Activated T-cell treated with anti-CD3 and anti-CD28 coated beads for 4 hours (primary cell): Measurements from ENCODE around the gene TNP2.
"Not testable (repeated sequence)": the region's sequence is repeated elsewhere in the genome, so short reads cannot be mapped to it uniquely, and the experiment has no call there.

Experiments used
- DNase-seq: peaks from one replicate; pipeline ENCODE4 v3.0.0-alpha.2; 2020

Gene TNP2

GRCh38 chr16:11299865-11300559 is 30.9 kb upstream of the TNP2 start:
- no peak for DNase-seq

- not testable (repeated sequence) for DNase-seq
Measured at GRCh38 chr16:11298950-11299547, 29.9 kb upstream of the TNP2 start.

DNA sequence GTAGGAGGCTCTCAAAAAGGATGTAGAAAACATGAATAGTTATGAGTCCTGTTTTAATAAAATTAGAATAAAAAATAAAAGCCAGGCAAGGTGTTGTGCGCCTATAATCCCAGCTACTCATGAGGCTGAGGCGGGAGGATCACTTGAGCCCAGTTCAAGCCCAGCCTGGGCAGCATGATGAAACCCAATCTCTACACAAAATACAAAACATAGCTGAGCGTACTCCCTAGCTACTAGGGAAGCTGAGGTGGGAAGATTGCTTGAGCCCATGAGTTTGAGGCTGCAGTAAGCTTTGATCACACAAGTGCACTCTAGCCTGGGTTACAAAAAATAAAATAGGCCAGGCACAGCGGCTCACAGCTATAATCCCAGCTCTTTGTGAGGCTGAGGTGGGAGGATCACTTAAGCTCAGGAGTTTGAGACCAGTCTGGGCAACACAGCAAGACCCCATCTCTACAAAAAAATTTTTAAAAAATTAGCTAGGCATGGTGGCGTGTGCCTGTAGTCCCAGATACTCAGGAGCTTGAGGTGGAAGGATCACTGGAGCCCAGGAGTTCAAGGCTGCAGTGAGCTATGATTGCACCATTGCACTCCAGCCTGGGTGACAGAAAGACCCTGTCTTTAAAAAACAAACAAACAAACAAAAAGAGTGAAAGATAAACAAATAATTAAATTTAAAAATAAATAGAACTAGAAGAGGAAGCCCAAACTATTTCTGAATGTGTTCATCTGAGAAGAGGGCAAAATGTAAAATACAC is 29.2 kb upstream of the TNP2 start:
- DNase-seq: no peak

DNA sequence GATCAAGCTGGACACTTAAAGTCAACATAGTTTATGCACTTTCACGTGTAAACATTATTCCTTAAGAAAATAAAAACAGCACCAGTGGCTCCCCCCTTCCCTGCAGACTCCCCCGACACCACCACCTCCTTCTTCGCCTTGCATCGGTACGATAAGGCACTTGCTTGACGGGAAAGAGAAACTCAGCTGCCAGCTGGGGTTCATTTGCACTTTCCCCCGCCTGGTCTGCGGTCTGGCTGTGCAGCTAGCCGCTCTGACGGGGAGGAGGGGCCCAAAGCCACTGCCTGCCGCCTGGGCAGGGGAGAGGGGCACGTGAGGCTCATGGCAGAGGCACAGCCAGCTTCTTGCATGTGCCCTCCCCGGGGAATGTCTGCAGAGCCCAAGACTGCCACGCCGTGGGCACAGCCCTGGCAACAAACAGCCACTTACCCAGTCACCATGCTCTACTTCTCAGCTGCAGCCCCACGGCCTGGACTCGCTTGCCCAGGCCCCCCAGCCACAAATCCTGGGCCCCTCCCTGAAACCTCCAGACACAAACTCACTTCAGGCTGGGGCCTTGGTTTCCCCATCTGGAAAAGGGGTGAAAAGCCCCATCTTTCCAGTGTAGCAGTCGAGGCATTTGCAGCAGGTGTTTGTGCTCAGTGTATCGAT is 28.5 kb upstream of the TNP2 start:
- DNase-seq: peak; percentile 40

GRCh38 chr16:11296706-11297491 is 27.8 kb upstream of the TNP2 start:
- DNase-seq: no peak

GRCh38 chr16:11296351-11296705 is 27.2 kb upstream of the TNP2 start:
- DNase-seq: no peak

DNA sequence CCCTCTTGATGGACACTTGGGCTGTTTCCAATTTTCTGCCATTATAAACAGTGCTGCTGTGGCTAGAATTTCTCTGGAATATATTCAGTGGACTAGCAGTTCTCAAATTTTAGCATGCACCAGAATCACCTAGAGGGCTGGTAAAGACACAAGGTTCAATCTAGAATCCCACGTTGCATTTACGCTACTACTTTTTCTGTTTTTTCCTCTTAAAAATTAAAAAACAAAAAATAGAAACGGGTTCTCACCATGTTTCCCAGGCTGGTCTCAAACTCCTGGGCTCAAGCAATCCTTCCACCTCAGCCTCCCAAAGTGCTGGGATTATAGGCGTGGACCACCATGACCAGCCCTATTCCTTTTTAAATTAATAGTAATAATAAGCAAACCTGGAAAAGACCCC is 26.5 kb upstream of the TNP2 start:
- DNase-seq: no peak

GRCh38 chr16:11292076-11292748 is 23.1 kb upstream of the TNP2 start:
- DNase-seq: no peak

GRCh38 chr16:11291091-11291703 is 22.1 kb upstream of the TNP2 start:
- no peak for DNase-seq

- no peak for DNase-seq
Measured at GRCh38 chr16:11290102-11290893, 21.2 kb upstream of the TNP2 start.

GRCh38 chr16:11289696-11290095 is 20.6 kb upstream of the TNP2 start:
- DNase-seq: not testable (repeated sequence)

GRCh38 chr16:11289202-11289601 is 20.1 kb upstream of the TNP2 start:
- DNase-seq: no peak

DNA sequence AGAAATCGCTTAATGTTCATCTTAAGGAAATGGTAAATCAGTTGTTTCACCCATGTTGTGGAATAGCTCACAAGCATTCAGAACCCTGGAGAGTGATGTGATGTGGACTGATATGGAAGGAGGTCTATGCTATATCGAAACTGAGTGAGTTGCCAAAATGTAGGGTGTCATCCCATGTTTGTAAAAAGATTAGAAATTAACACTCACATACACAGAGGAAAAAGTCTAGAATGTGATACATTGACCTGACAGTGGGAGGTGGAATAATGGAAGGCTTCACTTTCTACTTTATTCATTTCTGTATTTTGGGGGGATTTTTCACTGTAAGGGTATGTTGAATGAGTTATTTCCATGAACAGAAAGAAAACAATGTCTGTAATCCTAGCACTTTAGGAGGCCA is 16.7 kb upstream of the TNP2 start:
- DNase-seq: no peak

DNA sequence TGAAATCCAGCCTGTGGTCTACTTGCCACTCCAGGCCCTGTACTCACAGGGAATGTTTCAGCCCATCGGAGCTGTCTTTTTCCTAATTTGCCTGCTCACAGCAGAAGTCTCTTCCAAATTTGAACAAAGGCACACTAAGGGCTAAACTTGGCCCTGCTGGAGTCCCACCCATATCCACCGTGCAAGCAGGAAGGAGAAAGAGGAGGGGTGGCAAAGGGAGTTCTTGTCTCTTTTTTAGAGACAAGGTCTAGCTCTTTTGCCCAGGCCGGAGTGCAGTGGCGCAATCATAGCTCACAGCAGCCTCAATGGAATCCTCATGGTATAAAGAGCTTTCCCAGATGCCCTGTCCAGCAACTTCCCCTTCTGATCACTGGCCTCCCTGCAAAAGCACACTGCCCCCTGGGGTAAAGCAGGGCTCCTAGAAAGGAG is 14.7 kb upstream of the TNP2 start:
- DNase-seq: no peak

DNA sequence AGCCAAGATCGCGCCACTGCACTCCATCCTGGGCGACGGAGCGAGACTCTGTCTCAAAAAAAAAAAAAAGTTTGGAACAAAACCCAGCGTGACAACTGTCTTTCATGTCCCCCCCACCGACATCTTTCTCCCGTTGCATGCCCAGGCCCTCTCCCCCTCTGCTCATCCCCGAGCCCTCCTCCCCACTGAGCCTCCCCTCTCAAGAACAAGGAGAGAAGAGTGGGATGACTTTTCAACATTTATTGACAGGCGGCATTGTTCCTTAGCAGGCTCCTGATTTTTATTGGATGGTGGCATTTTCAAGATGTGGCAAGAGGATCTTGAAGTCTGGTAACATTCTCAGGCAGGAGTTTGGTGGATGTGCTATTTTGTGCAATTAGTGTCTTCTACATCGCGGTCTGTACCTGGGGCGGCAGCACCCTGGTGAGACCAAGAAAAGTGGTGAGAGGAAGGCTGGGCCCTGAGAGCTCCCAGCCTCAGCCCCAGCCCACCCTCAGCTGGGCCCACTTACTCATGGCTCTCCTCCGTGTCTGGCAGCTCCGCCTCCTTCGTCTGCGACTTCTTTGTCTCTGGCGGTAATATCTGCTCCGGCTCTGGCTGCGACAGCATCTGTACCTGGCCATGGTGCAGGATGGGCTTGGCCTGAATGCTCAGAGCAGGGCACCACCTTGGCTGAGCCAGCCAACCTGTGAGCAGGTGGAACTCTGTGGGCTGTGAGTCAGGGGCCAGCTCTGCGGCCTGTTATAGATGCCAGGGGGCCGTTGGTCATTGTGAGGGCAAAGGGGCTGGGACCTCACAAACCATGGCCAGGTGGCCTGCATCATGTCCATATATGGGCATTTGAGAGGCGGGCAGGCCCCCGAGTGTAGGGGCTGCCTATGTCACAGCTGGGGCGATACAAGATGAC is 11.7 kb upstream of the TNP2 start, which contains the start of gene PRM1:
Gene PRM1 (minus strand): TSS at position 715 of the 907 bp plus-strand sequence. CDS start 92 bp downstream, at position 623.
- DNase-seq: no peak

- no peak for DNase-seq
Measured at GRCh38 chr16:11278681-11279628, 9.8 kb upstream of the TNP2 start.

DNA sequence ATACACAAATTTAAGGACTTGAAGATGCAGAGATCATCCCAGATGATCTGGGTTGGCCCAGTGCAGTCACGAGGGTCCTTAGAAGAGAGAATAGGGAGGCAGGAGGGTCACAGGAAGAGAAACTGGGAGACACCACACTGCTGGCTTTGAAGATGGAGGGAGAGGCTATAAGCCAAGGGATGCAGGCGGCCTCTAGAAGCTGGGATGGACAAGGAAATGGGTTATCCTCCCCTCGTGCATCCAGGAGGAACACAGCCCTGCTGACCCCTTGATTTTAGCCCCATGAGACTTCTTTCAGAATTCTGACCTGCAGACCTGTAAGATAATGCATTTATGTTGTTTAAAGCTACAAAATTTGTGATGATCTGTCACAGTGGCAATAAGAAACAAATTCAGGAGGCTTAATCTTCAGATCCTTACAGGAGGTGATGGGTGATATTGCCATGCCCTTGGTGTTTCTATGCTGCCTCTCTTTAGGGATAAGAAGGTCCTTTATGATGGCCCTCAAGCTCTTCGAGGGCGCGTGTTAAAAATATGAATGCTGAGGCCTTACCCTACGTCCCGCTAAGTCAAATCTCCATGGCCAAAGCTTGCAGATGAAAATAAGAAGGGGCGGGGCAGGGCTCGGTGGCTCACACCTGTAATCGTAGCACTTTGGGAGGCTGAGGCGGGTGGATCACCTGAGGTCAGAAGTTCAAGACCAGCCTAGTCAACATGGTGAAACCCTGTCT is 8.6 kb upstream of the TNP2 start:
- DNase-seq: no peak
